ENCODE measurements around the gene ASXL3.

Gene ASXL3

DNA sequence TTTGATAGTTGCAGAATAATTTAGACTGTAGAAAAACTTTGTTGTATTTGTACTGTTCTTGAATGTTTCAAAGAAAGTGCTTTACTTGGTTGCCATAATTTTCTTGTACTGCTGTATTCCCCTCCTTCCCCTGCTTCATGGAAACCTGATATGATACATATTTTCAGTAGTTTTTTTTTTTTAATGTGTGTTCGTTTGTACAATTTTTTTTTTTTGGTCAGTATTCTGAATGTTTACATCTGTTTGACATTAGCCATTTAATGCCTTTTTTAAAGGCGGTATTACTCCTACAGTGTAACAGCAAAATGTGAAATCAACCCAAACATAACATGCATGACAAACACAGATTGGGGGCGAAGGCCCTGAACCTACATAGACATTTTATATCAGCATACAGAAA is 172.3 kb downstream of the ASXL3 start:
- Mint-ChIP-seq H3K27me3 (no peaks in the 10 kb centered on the region), H3K4me1 (ENCODE audit: low read depth) (no peaks in the 10 kb centered on the region), H3K36me3 (ENCODE audit: low read depth) (no peaks in the 10 kb centered on the region), H3K9me3 (no peaks in the 10 kb centered on the region), H3K4me3 (no peak overlapping the region), H3K27ac (no peak overlapping the region)

DNA sequence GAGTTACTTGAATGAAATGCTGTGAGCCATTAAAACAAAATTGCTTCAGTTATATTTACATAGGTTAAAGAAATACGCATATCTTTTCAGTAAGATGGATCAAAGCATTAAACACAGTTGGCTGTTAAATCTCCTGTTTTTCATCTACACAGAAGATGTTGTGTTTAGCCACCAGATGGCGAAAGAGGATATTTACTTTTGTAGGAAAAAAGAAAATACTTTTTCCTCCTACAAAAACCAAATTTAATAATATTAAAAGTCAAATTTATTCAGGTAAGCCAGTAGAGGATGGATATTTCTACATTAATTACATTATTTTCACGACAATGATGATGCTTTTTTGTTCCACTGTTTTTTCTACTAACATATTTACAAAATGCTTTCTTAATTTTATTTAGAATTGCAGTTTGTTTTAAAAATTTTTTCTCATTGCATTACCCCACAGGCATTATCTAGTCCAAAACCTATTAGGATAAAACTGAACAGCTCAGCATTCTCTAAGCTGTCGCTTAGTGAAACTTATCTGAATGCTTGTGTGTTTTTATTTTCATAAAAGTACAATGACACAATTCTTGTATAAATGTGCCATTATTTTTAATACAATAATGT is 173.7 kb downstream of the ASXL3 start:
- H3K36me3 Mint-ChIP-seq (ENCODE audit: low read depth) = no peaks in the 10 kb centered on the region
- H3K4me1 Mint-ChIP-seq (ENCODE audit: low read depth) = no peaks in the 10 kb centered on the region
- H3K4me3 Mint-ChIP-seq = no peak overlapping the region
- no peaks in the 10 kb centered on the region for H3K27me3 Mint-ChIP-seq
- no peak overlapping the region for H3K27ac Mint-ChIP-seq
- H3K9me3 Mint-ChIP-seq = no peaks in the 10 kb centered on the region

DNA sequence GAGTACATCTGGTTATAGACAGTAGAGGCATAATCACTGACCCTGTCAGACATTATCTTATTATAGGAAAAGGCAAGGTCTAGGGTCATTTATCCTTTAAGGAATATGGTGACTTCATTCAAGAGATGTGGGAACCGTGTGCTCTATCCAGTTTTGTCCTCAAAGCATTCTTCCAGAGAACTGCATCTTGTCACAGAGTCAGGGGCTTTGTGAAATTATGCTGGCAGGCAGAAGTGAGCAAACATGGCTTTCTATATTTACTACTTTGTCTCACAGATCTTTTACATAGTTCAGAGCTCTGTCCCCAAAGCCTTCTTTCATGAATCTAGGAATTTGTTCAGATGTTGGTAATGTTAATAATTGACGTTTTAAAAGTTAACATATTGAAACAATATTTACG is 177.4 kb downstream of the ASXL3 start:
- H3K27ac Mint-ChIP-seq = no peak overlapping the region
- no peak overlapping the region for H3K4me3 Mint-ChIP-seq
- no peaks in the 10 kb centered on the region for H3K36me3 Mint-ChIP-seq (ENCODE audit: low read depth)
- H3K27me3 Mint-ChIP-seq = no peaks in the 10 kb centered on the region
- no peaks in the 10 kb centered on the region for H3K9me3 Mint-ChIP-seq
- no peaks in the 10 kb centered on the region for H3K4me1 Mint-ChIP-seq (ENCODE audit: low read depth)

DNA sequence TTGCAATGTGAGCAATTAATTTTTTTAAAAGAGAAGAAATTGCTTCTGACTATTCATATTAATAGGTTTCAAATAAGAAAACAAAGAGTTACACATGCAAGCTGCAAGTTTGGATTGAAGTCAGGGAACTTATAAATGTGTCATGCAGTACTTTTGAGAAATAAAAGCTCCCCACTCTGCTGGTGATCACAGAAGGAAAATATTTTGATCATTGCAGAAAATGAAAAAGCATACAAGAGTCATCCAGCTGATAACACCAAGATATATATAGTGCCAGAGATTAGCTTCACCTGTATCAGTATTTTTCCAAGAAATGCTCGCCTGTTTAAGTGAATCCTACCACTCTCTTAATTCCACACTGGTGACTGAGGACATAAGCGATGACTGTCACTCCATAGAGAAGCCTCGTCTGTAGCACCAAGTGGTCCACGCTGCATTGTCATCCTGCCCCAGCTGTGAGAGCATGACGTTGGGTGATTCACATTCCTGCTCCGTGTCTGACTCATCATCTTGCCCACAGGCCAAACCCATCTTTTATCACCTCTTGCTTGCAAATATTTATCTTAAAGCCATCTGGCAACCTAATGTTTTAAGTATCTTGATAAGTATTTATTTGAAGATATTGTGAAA is 178.0 kb downstream of the ASXL3 start:
- Mint-ChIP-seq H3K4me3 (no peak overlapping the region), H3K4me1 (ENCODE audit: low read depth) (no peaks in the 10 kb centered on the region), H3K27ac (no peak overlapping the region), H3K9me3 (no peaks in the 10 kb centered on the region), H3K27me3 (no peaks in the 10 kb centered on the region), H3K36me3 (ENCODE audit: low read depth) (no peaks in the 10 kb centered on the region)

DNA sequence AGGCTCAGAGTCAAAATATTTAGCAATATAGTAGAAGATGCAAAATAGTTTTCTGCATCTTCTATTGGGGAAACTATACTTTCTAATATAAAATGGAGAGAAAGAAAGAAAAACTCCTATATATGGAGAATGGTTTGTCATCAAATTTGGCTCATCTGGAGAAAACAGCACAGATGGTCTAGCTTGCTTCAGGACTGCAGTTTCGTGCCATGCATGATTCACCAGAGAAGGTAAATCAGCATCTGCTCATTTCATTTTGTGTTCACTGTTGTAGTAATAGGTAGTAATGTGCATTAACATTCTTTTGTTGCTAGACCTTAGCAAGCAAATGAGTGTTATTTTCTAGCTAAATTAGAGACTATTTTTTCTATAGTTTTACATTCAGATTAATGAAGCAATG is 179.0 kb downstream of the ASXL3 start:
- Mint-ChIP-seq H3K27me3 (no peaks in the 10 kb centered on the region), H3K36me3 (ENCODE audit: low read depth) (no peaks in the 10 kb centered on the region), H3K9me3 (no peaks in the 10 kb centered on the region), H3K27ac (no peak overlapping the region), H3K4me1 (ENCODE audit: low read depth) (no peaks in the 10 kb centered on the region), H3K4me3 (no peak overlapping the region)

DNA sequence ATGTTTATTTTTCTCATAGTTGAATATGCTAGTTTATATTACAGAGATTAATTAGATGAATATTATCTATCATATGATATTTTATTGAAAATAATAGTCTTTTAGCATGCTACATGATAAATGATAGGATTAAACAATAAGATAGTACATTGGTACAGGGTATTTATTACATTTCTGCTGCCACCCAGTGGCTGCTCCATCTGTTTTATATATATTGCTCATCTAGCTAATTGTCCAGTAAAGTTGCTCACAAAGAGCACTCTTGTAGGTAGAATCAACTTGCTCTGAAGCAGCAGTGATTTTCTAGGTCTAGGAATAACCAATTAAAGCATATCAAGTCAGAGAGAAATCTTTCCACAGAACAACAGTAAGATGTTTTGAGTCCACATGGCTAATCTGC is 183.3 kb downstream of the ASXL3 start:
- H3K36me3 Mint-ChIP-seq (ENCODE audit: low read depth) = no peaks in the 10 kb centered on the region
- no peaks in the 10 kb centered on the region for H3K9me3 Mint-ChIP-seq
- no peak overlapping the region for H3K4me3 Mint-ChIP-seq
- H3K27ac Mint-ChIP-seq = no peak overlapping the region
- H3K4me1 Mint-ChIP-seq (ENCODE audit: low read depth) = no peaks in the 10 kb centered on the region
- H3K27me3 Mint-ChIP-seq = no peaks in the 10 kb centered on the region

DNA sequence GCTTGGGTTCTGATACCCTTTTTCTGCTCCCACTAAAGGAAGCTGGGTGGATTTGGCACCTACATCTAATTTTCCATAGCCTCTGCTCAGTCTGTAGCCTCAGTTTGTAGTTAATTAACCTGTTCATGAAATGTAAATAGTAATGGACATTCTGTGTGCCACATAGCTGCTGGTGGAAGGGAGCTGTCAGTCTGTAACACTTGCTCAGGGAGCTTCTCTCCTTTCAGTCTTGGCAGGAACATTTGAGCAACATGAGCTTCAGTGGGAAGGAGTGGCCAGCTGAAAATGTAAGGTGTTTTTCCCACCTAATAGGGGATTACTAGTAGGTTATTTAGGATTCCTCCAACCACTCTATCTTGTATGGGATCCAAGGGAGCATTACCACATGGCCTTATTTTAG is 203.4 kb downstream of the ASXL3 start:
- Mint-ChIP-seq H3K4me3 (no peak overlapping the region), H3K9me3 (peaks cover 9% of the 10 kb centered on the region), H3K27ac (no peak overlapping the region), H3K27me3 (no peaks in the 10 kb centered on the region), H3K4me1 (ENCODE audit: low read depth) (no peaks in the 10 kb centered on the region), H3K36me3 (ENCODE audit: low read depth) (no peaks in the 10 kb centered on the region)

Measured in stimulated activated naive CD8-positive, alpha-beta T cell treated with anti-CD3 and anti-CD28 coated beads, Interleukin-15, Interleukin-2, amounts not matched to agents 100 ng/mL and 50 ng/mL, for 24 hours (primary cell).